GM23338 (cell line): ENCODE measurements around the gene ZNF236. TPM values are rescaled to one million over a fixed set of nuclear protein-coding genes. Genes with fewer than 3 reads are reported as not detected.

ENCODE experiments used
- ATAC-seq: fragments of 200-7000 bp; cut with Tn5 transposase; 3 replicates; pipeline ENCODE4 v1.9.1; 2020
- DNase-seq: peaks from one replicate; pipeline ENCODE4 v3.0.0-alpha.2; 2015; ENCODE audit warnings: low spot score
- H2AFZ ChIP-seq: fragments of 200-600 bp; sonication (generic); 2 replicates; pipeline ENCODE4 v1.8.0; 2016; ENCODE audit warnings: antibody characterized with exemption, mild to moderate bottlenecking, moderate library complexity
- H3F3A ChIP-seq: fragments of 200-600 bp; sonication (generic); replicated peaks from 2 replicates; pipeline ENCODE4 v1.8.0; 2017; ENCODE audit warnings: antibody characterized with exemption, mixed run types, low read depth
- H3K27ac ChIP-seq: fragments of 200-600 bp; sonication (generic); 2 replicates; pipeline ENCODE4 v1.6.1; 2016; ENCODE audit warnings: low read depth
- H3K27me3 ChIP-seq: fragments of 200-600 bp; sonication (generic); 2 replicates; pipeline ENCODE4 v1.8.0; 2016; ENCODE audit warnings: mild to moderate bottlenecking, mixed run types, moderate library complexity; ENCODE audit not compliant: insufficient read depth
- H3K36me3 ChIP-seq: fragments of 200-600 bp; sonication (generic); 2 replicates; pipeline ENCODE4 v1.8.0; 2016; ENCODE audit warnings: mild to moderate bottlenecking; ENCODE audit not compliant: insufficient read depth
- H3K4me1 ChIP-seq: fragments of 200-600 bp; sonication (generic); 2 replicates; pipeline ENCODE4 v1.8.0; 2016; ENCODE audit warnings: mild to moderate bottlenecking, moderate library complexity; ENCODE audit not compliant: insufficient read depth
- H3K4me2 ChIP-seq: fragments of 200-600 bp; sonication (generic); 2 replicates; pipeline ENCODE4 v1.7.1; 2017; ENCODE audit warnings: mixed run types
- H3K4me3 ChIP-seq: fragments of 200-600 bp; sonication (generic); 2 replicates; pipeline ENCODE4 v1.6.1; 2016; ENCODE audit warnings: mixed run types
- H3K79me2 ChIP-seq: fragments of 200-600 bp; sonication (generic); replicated peaks from 2 replicates; pipeline ENCODE4 v1.8.0; 2017; ENCODE audit warnings: mild to moderate bottlenecking; ENCODE audit not compliant: insufficient read depth
- H3K9me2 ChIP-seq: fragments of 200-600 bp; sonication (generic); 2 replicates; pipeline ENCODE4 v1.8.0; 2017; ENCODE audit not compliant: insufficient read depth
- H4K20me1 ChIP-seq: fragments of 200-600 bp; sonication (generic); replicated peaks from 2 replicates; pipeline ENCODE4 v1.8.0; 2017; ENCODE audit warnings: mild to moderate bottlenecking; ENCODE audit not compliant: insufficient read depth
- H3K27ac Mint-ChIP-seq: 2 replicates; pipeline ENCODE4 v1.8.0; 2020; ENCODE audit warnings: inconsistent platforms, mild to moderate bottlenecking, moderate library complexity, mixed read lengths
- H3K27me3 Mint-ChIP-seq: 3 replicates; pipeline ENCODE4 v1.8.0; 2022; ENCODE audit warnings: low read depth, mild to moderate bottlenecking, moderate library complexity, mixed read lengths, inconsistent platforms; ENCODE audit not compliant: insufficient read depth, poor library complexity
- H3K36me3 Mint-ChIP-seq: 3 replicates; pipeline ENCODE4 v1.8.0; 2021; ENCODE audit warnings: low read depth, mild to moderate bottlenecking, inconsistent platforms, moderate library complexity, mixed read lengths
- H3K4me1 Mint-ChIP-seq: 3 replicates; pipeline ENCODE4 v1.8.0; 2020; ENCODE audit warnings: mild to moderate bottlenecking, inconsistent platforms, mixed read lengths
- H3K4me3 Mint-ChIP-seq: 3 replicates; pipeline ENCODE4 v1.8.0; 2021; ENCODE audit warnings: moderate library complexity, mild to moderate bottlenecking, inconsistent platforms, mixed read lengths
- H3K9me3 Mint-ChIP-seq: 3 replicates; pipeline ENCODE4 v1.8.0; 2020; ENCODE audit warnings: moderate library complexity, mild to moderate bottlenecking, inconsistent platforms, mixed read lengths
- CREB1 ChIP-seq: fragments of 250-450 bp; sonication (Bioruptor Pico); IDR thresholded peaks from 2 replicates; pipeline ENCODE4 v1.5.0; 2020; ENCODE audit warnings: low read depth, mild to moderate bottlenecking, moderate library complexity
- ETS1 ChIP-seq: IDR thresholded peaks from 2 replicates; pipeline ENCODE4 v1.6.1; 2016; ENCODE audit warnings: antibody characterized with exemption
- EZH2 ChIP-seq: fragments of 200-600 bp; sonication (generic); IDR thresholded peaks from one replicate; pipeline ENCODE4 v1.8.0; 2017; ENCODE audit warnings: antibody characterized with exemption, mild to moderate bottlenecking, low read depth; ENCODE audit not compliant: unreplicated experiment
- EZH2phosphoT487 ChIP-seq: fragments of 200-600 bp; sonication (generic); IDR thresholded peaks from one replicate; pipeline ENCODE4 v1.8.1; 2018; ENCODE audit warnings: antibody characterized with exemption; ENCODE audit not compliant: unreplicated experiment
- JUNB ChIP-seq: IDR thresholded peaks from one replicate; pipeline ENCODE4 v1.6.1; 2016; ENCODE audit warnings: antibody characterized with exemption; ENCODE audit not compliant: unreplicated experiment
- NANOG ChIP-seq: IDR thresholded peaks from 2 replicates; pipeline ENCODE4 v1.6.1; 2016; ENCODE audit warnings: antibody characterized with exemption, borderline replicate concordance
- POLR2AphosphoS5 ChIP-seq: IDR thresholded peaks from 2 replicates; pipeline ENCODE4 v1.6.1; 2016; ENCODE audit warnings: antibody characterized with exemption, low read depth
- STAT1 ChIP-seq: IDR thresholded peaks from one replicate; pipeline ENCODE4 v1.6.1; 2016; ENCODE audit warnings: antibody characterized with exemption; ENCODE audit not compliant: unreplicated experiment
- ZNF114 ChIP-seq: fragments of 250-450 bp; sonication (Bioruptor Pico); IDR thresholded peaks from 2 replicates; pipeline ENCODE4 v1.5.0; 2020; ENCODE audit warnings: mild to moderate bottlenecking, moderate library complexity
- ZNF331 ChIP-seq: fragments of 250-450 bp; sonication (Bioruptor Pico); IDR thresholded peaks from 2 replicates; pipeline ENCODE4 v1.5.0; 2020; ENCODE audit warnings: low read depth, mild to moderate bottlenecking, moderate library complexity
- polyA plus RNA-seq: library from polyadenylated mRNA; unstranded; fragments of >200 nt; fragmentation: Nextera tagmentation; extraction: Ambion mirVana; gene quantifications from 2 replicates; pipeline ENCODE4 v1.2.1, GENCODE V29; 2016
- total RNA-seq: library from RNA; depleted of rRNA; stranded (reverse); fragments of >200 nt; shearing (Covaris generic); gene quantifications from 2 replicates; pipeline ENCODE4 v1.2.3, GENCODE V29; 2014
- TF ChIP-seq, protein P1 (sequence below): IDR thresholded peaks from one replicate; pipeline ENCODE4 v1.6.1; 2018; ENCODE audit warnings: antibody characterized with exemption; ENCODE audit not compliant: unreplicated experiment
- TF ChIP-seq, protein P2 (sequence below), 2 experiments: fragments of 200-600 bp in 1 of 2; sonication (generic) in 1 of 2; conservative IDR thresholded peaks; 2 replicates each; pipeline versions ENCODE4 v1.5.1 to v1.6.1; 2016 to 2017; ENCODE audit warnings: antibody characterized with exemption in 2 of 2, low read depth in 2 of 2, mild to moderate bottlenecking in 2 of 2, moderate library complexity in 1 of 2
- TF ChIP-seq, protein P3 (sequence below): fragments of 250-450 bp; sonication (Bioruptor Pico); IDR thresholded peaks from 2 replicates; pipeline ENCODE4 v1.5.0; 2020; ENCODE audit warnings: mild to moderate bottlenecking, moderate library complexity

Gene ZNF236
- total and polyA plus RNA-seq, 2 experiments from 2014 or later: 8.9 to 16.3 TPM

GRCh38 chr18:76978616-76979015 lies 156.3 kb downstream of the ZNF236 start:
- Histone ChIP-seq H3K27me3 (no peaks in the 10 kb centered on the region), H3K27ac (no peak overlapping the region), H3K4me1 (peaks cover 22% of the 10 kb centered on the region), H4K20me1 (no peaks in the 10 kb centered on the region), H2AFZ (no peak overlapping the region), H3K4me2 (no peak overlapping the region), H3K9me2 (no peaks in the 10 kb centered on the region), H3K4me3 (no peak overlapping the region), H3F3A (no peaks in the 10 kb centered on the region), H3K36me3 (no peaks in the 10 kb centered on the region), H3K79me2 (no peaks in the 10 kb centered on the region)
- 0 out of 2 replicates have a peak overlapping the region, but pooled peaks have one; percentile 43 for H3K27ac Mint-ChIP-seq
- DNase-seq: no peak
- no peaks in the 10 kb centered on the region for H3K36me3 Mint-ChIP-seq
- peaks cover 46% of the 10 kb centered on the region for H3K4me1 Mint-ChIP-seq
- no peak for TF ChIP-seq STAT1
- no peak for TF ChIP-seq JUNB
- no peak for TF ChIP-seq ZNF331 (CRISPR knock-in tag)
- TF ChIP-seq, protein P1, sequence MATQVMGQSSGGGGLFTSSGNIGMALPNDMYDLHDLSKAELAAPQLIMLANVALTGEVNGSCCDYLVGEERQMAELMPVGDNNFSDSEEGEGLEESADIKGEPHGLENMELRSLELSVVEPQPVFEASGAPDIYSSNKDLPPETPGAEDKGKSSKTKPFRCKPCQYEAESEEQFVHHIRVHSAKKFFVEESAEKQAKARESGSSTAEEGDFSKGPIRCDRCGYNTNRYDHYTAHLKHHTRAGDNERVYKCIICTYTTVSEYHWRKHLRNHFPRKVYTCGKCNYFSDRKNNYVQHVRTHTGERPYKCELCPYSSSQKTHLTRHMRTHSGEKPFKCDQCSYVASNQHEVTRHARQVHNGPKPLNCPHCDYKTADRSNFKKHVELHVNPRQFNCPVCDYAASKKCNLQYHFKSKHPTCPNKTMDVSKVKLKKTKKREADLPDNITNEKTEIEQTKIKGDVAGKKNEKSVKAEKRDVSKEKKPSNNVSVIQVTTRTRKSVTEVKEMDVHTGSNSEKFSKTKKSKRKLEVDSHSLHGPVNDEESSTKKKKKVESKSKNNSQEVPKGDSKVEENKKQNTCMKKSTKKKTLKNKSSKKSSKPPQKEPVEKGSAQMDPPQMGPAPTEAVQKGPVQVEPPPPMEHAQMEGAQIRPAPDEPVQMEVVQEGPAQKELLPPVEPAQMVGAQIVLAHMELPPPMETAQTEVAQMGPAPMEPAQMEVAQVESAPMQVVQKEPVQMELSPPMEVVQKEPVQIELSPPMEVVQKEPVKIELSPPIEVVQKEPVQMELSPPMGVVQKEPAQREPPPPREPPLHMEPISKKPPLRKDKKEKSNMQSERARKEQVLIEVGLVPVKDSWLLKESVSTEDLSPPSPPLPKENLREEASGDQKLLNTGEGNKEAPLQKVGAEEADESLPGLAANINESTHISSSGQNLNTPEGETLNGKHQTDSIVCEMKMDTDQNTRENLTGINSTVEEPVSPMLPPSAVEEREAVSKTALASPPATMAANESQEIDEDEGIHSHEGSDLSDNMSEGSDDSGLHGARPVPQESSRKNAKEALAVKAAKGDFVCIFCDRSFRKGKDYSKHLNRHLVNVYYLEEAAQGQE: no peak
- no peak for TF ChIP-seq CREB1 (CRISPR knock-in tag)
- TF ChIP-seq, protein P2, sequence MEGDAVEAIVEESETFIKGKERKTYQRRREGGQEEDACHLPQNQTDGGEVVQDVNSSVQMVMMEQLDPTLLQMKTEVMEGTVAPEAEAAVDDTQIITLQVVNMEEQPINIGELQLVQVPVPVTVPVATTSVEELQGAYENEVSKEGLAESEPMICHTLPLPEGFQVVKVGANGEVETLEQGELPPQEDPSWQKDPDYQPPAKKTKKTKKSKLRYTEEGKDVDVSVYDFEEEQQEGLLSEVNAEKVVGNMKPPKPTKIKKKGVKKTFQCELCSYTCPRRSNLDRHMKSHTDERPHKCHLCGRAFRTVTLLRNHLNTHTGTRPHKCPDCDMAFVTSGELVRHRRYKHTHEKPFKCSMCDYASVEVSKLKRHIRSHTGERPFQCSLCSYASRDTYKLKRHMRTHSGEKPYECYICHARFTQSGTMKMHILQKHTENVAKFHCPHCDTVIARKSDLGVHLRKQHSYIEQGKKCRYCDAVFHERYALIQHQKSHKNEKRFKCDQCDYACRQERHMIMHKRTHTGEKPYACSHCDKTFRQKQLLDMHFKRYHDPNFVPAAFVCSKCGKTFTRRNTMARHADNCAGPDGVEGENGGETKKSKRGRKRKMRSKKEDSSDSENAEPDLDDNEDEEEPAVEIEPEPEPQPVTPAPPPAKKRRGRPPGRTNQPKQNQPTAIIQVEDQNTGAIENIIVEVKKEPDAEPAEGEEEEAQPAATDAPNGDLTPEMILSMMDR (conservative IDR thresholded peaks at IDR 0.05; ENCODE audit: low read depth in 2 of 2): no peak
- TF ChIP-seq ETS1: no peak
- TF ChIP-seq, protein P3, sequence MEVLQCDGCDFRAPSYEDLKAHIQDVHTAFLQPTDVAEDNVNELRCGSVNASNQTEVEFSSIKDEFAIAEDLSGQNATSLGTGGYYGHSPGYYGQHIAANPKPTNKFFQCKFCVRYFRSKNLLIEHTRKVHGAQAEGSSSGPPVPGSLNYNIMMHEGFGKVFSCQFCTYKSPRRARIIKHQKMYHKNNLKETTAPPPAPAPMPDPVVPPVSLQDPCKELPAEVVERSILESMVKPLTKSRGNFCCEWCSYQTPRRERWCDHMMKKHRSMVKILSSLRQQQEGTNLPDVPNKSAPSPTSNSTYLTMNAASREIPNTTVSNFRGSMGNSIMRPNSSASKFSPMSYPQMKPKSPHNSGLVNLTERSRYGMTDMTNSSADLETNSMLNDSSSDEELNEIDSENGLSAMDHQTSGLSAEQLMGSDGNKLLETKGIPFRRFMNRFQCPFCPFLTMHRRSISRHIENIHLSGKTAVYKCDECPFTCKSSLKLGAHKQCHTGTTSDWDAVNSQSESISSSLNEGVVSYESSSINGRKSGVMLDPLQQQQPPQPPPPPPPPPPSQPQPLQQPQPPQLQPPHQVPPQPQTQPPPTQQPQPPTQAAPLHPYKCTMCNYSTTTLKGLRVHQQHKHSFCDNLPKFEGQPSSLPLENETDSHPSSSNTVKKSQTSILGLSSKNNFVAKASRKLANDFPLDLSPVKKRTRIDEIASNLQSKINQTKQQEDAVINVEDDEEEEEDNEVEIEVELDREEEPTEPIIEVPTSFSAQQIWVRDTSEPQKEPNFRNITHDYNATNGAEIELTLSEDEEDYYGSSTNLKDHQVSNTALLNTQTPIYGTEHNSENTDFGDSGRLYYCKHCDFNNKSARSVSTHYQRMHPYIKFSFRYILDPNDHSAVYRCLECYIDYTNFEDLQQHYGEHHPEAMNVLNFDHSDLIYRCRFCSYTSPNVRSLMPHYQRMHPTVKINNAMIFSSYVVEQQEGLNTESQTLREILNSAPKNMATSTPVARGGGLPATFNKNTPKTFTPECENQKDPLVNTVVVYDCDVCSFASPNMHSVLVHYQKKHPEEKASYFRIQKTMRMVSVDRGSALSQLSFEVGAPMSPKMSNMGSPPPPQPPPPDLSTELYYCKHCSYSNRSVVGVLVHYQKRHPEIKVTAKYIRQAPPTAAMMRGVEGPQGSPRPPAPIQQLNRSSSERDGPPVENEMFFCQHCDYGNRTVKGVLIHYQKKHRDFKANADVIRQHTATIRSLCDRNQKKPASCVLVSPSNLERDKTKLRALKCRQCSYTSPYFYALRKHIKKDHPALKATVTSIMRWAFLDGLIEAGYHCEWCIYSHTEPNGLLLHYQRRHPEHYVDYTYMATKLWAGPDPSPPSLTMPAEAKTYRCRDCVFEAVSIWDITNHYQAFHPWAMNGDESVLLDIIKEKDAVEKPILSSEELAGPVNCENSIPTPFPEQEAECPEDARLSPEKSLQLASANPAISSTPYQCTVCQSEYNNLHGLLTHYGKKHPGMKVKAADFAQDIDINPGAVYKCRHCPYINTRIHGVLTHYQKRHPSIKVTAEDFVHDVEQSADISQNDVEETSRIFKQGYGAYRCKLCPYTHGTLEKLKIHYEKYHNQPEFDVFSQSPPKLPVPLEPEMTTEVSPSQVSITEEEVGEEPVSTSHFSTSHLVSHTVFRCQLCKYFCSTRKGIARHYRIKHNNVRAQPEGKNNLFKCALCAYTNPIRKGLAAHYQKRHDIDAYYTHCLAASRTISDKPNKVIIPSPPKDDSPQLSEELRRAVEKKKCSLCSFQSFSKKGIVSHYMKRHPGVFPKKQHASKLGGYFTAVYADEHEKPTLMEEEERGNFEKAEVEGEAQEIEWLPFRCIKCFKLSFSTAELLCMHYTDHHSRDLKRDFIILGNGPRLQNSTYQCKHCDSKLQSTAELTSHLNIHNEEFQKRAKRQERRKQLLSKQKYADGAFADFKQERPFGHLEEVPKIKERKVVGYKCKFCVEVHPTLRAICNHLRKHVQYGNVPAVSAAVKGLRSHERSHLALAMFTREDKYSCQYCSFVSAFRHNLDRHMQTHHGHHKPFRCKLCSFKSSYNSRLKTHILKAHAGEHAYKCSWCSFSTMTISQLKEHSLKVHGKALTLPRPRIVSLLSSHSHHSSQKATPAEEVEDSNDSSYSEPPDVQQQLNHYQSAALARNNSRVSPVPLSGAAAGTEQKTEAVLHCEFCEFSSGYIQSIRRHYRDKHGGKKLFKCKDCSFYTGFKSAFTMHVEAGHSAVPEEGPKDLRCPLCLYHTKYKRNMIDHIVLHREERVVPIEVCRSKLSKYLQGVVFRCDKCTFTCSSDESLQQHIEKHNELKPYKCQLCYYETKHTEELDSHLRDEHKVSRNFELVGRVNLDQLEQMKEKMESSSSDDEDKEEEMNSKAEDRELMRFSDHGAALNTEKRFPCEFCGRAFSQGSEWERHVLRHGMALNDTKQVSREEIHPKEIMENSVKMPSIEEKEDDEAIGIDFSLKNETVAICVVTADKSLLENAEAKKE (CRISPR knock-in tag): no peak
- no peak for TF ChIP-seq NANOG
- no peak for TF ChIP-seq EZH2
- no peak for TF ChIP-seq POLR2AphosphoS5
- no peak for TF ChIP-seq EZH2phosphoT487
- TF ChIP-seq ZNF114 (CRISPR knock-in tag): no peak
- no peaks in the 10 kb centered on the region for H3K9me3 Mint-ChIP-seq
- H3K27me3 Mint-ChIP-seq: peaks cover 20% of the 10 kb centered on the region
- no peak overlapping the region for H3K4me3 Mint-ChIP-seq
- no peak for ATAC-seq
